NCI-H2081 (cell line): ENCODE measurements around the gene CASP2.

Experiments
- DNase-seq, 2 experiments: peaks; one replicate each; lab custom pipeline; 2025; lab: John Stamatoyannopoulos, UW

CASP2 gene

DNA sequence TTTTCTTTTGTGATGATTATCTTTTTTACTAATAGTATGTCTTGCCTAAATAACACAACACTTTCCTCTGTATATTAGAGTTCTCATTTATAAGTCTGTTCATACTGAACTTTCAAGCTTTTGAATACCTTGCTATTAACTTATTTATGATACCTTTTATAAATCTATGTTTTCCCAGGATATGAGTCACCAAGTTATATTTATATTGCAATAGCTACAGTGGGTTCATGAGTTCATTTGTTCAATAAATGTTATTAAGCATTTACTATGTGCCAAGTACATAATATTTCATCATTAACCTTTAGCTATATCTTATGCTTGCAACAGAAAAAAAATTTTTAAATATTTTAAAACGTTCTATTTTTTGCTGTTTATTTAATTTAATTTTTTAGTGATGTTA lies 46.1 kb downstream of the CASP2 start:
- DNase-seq: no peak

- no peak for DNase-seq
Observed at GRCh38 chr7:143337216-143337615, 49.1 kb downstream of the CASP2 start.

DNA sequence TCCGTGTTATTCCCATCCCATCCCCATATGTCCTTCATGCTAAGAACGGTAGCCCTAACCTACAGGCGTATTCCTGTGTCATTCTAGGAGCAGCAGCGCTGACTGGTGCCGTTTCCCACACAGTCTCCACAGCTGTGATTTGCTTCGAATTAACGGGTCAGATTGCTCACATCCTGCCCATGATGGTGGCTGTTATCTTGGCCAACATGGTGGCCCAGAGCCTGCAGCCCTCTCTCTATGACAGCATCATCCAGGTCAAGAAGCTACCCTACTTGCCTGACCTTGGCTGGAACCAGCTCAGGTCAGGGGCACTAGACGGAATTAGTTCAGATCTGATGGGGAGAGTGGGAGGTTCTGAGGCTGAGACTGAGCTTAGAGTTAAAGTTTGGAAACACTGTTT lies 53.7 kb downstream of the CASP2 start:
- no peak for DNase-seq

DNA sequence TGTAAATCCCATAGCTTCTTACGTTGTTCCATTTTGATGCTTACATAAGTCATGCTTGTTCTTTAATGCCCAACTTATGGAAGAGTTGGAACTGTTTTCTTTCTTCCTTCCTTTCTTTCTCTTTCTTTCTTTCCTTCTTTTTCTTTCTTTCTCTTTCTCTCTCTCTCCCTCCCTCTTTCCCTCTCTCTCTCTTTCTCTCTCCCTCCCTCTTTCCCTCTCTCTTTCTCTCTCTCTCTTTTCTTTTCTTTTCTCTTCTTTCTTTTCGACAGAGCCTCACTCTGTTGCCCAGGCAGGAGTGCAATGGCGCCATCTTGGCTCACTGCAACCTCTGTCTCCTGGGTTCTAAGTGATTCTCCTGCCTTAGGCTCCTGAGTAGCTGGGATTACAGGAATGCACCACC lies 55.4 kb downstream of the CASP2 start:
- DNase-seq: no peak

DNA sequence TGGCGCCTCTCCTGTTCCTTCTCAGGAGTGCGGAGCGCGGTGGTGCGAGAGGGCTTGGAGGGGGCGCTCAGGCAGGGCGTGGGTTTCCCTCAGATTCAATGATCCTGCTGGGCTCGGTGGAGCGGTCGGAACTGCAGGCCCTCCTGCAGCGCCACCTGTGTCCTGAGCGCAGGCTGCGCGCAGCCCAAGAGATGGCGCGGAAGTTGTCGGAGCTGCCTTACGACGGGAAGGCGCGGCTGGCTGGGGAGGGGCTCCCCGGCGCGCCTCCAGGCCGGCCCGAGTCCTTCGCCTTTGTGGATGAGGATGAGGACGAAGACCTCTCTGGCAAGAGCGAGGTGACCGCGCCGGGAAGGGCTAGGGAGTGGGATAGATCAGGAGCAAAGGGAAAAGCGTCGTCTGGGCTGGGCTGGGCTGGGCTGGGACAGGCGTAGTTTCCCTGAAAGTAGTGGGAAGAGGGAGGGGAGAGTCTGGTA lies 57.3 kb downstream of the CASP2 start:
- DNase-seq: no peak

DNA sequence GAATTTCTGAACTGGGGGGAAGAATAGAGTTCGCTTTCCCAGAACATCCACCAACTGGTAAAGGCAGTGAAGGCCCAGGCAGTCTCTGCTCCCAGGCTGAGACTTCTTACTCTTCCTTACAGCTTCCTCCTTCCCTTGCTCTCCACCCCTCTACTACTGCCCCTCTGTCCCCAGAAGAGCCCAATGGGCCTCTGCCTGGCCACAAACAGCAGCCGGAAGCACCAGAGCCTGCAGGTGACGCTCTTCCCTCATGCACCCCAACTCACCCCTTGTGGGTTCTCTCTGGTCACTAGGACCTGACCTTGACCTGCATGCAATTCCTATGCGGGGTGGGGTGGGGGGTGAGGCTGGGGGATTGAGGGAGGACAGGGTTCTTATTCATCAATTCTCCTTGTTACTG lies 57.9 kb downstream of the CASP2 start:
- DNase-seq: no peak

DNA sequence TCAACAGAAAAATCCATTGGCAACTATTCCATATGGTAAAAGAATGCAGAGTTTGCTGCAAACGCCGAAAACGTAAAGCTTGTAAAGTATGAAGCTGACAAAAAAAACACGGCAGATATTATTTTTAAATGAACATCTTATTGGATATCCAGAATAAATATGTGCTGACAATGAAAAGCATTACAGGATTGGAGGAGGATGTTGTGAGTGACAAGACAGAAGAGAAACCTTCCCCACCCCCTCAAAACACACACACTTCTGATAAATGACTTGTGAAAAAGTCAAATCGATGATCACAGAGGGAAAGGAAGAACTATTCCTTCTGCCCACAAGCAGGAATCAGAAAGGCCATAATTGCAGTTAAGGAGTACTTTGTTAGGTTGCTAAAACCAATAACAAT lies 59.8 kb downstream of the CASP2 start:
- no peak for DNase-seq

GRCh38 chr7:143351060-143351459 lies 62.9 kb downstream of the CASP2 start:
- no peak for DNase-seq

GRCh38 chr7:143351574-143351973 lies 63.4 kb downstream of the CASP2 start:
- no peak for DNase-seq

DNA sequence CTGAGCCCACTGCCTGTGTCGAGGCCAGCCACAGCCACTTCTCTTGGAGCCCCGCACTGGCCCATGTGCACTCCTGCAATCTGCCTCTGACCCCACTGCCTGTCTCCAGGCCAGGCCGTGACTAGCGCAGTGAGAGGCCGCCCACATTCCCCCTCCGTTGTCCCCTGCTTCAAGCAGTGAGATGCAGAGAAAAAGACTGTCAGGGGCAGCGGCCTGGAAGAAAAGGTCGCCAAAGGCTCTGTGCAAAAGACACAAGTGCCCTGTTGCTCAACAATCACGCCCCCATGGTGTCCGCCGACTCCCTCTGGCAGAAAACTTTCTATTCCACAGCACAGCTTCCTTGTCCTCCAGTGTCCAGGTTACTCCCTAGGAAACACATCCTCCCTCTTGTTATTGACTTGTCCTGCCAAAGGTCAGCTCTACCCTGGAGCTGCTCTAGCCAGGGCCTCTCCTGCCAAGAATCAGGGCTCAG lies 64.4 kb downstream of the CASP2 start:
- DNase-seq: no peak

DNA sequence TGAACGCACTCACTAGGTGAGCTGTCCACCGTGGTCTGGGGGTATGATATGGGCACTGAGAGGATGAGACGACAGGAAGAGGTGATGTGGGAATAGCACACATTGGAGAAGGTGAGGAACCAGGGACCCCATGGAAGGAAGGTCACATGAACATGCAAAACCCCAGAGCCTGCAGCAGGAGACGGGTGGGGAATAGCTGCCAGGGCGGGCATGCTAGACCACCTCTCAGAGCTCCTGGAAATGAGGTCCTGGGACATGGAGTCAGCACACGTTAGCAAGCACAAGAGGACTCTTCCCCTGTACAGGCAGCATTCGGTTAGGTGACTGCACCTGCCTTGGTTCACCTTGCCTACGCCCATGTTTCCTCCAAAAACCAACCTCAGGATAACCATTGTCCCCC lies 66.2 kb downstream of the CASP2 start:
- no peak for DNase-seq

GRCh38 chr7:143354965-143355364 lies 66.8 kb downstream of the CASP2 start:
- no peak for DNase-seq

- no peak for DNase-seq
Observed at GRCh38 chr7:143355450-143356385, 67.6 kb downstream of the CASP2 start.

- no peak for DNase-seq
Observed at GRCh38 chr7:143356414-143357050, 68.4 kb downstream of the CASP2 start.
